Tibial nerve (tissue), 3 donors: ENCODE results near the gene SMIM35.

Experiments used
- CTCF ChIP-seq, 5 experiments: fragments of 200-600 bp in 3 of 5; fragments of 450-650 bp in 2 of 5; sonication (generic) in 3 of 5; IDR thresholded peaks; one replicate each; pipeline ENCODE4 v1.5.1; 2016 to 2019; ENCODE audit warnings: antibody characterized with exemption in 5 of 5, mild to moderate bottlenecking in 3 of 5, moderate library complexity in 2 of 5
- POLR2A ChIP-seq, 2 donors: fragments of 450-650 bp; IDR thresholded peaks; one replicate each; pipeline ENCODE4 v1.6.1; 2017; ENCODE audit warnings: antibody characterized with exemption in 2 of 2, mild to moderate bottlenecking in 2 of 2, moderate library complexity in 2 of 2

GRCh38 chr11:117977029-117977428 is 109.7 kb downstream of the SMIM35 start:
- TF ChIP-seq CTCF (IDR thresholded peaks at IDR 0.05) (no peak), POLR2A (IDR thresholded peaks at IDR 0.05) (no peak)
